CD4-positive, alpha-beta T cell treated with Interleukin-15 for 4 hours (primary cell): ENCODE data around the gene NELL1.

ENCODE experiments used
- DNase-seq: peaks from one replicate; pipeline ENCODE4 v3.0.0-alpha.2; 2020; ENCODE audit warnings: low spot score

Gene NELL1

GRCh38 chr11:21346361-21346760, 677.0 kb downstream of the NELL1 start:
- no peak for DNase-seq

- no peak for DNase-seq
Measured at GRCh38 chr11:21350613-21351012, 681.2 kb downstream of the NELL1 start.

GRCh38 chr11:21353425-21353824, 684.0 kb downstream of the NELL1 start:
- no peak for DNase-seq

- DNase-seq = no peak
Measured at GRCh38 chr11:21364866-21365624, 695.7 kb downstream of the NELL1 start.

GRCh38 chr11:21369947-21370346, 700.6 kb downstream of the NELL1 start:
- DNase-seq = no peak

GRCh38 chr11:21371044-21371443, 701.7 kb downstream of the NELL1 start:
- DNase-seq = no peak

GRCh38 chr11:21372672-21373071, 703.3 kb downstream of the NELL1 start:
- no peak for DNase-seq

- DNase-seq = no peak
Measured at GRCh38 chr11:21374376-21374775, 705.0 kb downstream of the NELL1 start.

GRCh38 chr11:21385669-21386440, 716.5 kb downstream of the NELL1 start:
- DNase-seq = no peak

GRCh38 chr11:21390430-21390829, 721.0 kb downstream of the NELL1 start:
- DNase-seq = no peak

GRCh38 chr11:21396342-21397008, 727.1 kb downstream of the NELL1 start:
- DNase-seq = no peak

GRCh38 chr11:21398195-21398594, 728.8 kb downstream of the NELL1 start:
- DNase-seq = no peak

- no peak for DNase-seq
Measured at GRCh38 chr11:21401496-21401895, 732.1 kb downstream of the NELL1 start.

GRCh38 chr11:21402274-21402673, 732.9 kb downstream of the NELL1 start:
- DNase-seq = no peak

GRCh38 chr11:21403069-21403468, 733.7 kb downstream of the NELL1 start:
- no peak for DNase-seq

- no peak for DNase-seq
Measured at GRCh38 chr11:21405422-21405821, 736.0 kb downstream of the NELL1 start.

GRCh38 chr11:21410513-21410912, 741.1 kb downstream of the NELL1 start:
- no peak for DNase-seq

GRCh38 chr11:21411104-21411503, 741.7 kb downstream of the NELL1 start:
- DNase-seq = no peak

GRCh38 chr11:21411597-21411996, 742.2 kb downstream of the NELL1 start:
- DNase-seq = no peak

GRCh38 chr11:21412652-21413383, 743.4 kb downstream of the NELL1 start:
- DNase-seq = no peak

- DNase-seq = no peak
Measured at GRCh38 chr11:21414953-21415352, 745.6 kb downstream of the NELL1 start.

GRCh38 chr11:21415606-21416005, 746.2 kb downstream of the NELL1 start:
- DNase-seq = no peak
